Mesenchymal stem cell (in vitro differentiated cells and primary cell): ENCODE measurements around the gene ZWILCH.

Experiments
- DNase-seq: peaks from one replicate; pipeline ENCODE4 v3.0.0-alpha.2; 2013
- H2AFZ ChIP-seq: one replicate; pipeline ENCODE4 v1.6.1; 2013; ENCODE audit warnings: low read depth, mild to moderate bottlenecking, control low read depth, inconsistent platforms, low read length, moderate library complexity
- H2AK5ac ChIP-seq: 2 replicates; pipeline ENCODE4 v1.6.1; 2013; ENCODE audit warnings: low read length, moderate library complexity, mild to moderate bottlenecking, inconsistent platforms; ENCODE audit not compliant: severe bottlenecking
- H2BK120ac ChIP-seq: one replicate; pipeline ENCODE4 v1.6.1; 2013; ENCODE audit warnings: low read depth, mild to moderate bottlenecking, inconsistent platforms, low read length, moderate library complexity
- H2BK12ac ChIP-seq, 2 experiments: one replicate each; pipeline ENCODE4 v1.6.1; 2013; ENCODE audit warnings: inconsistent platforms in 2 of 2, low read length in 2 of 2, mild to moderate bottlenecking in 2 of 2, moderate library complexity in 2 of 2, control low read depth in 1 of 2
- H2BK15ac ChIP-seq: one replicate; pipeline ENCODE4 v1.6.1; 2013; ENCODE audit warnings: mild to moderate bottlenecking, low read depth, inconsistent platforms; ENCODE audit not compliant: poor library complexity, severe bottlenecking
- H2BK5ac ChIP-seq: 2 replicates; pipeline ENCODE4 v1.6.1; 2013; ENCODE audit warnings: low read depth, mild to moderate bottlenecking, low read length, control low read depth, inconsistent platforms; ENCODE audit not compliant: poor library complexity, severe bottlenecking
- H3K14ac ChIP-seq, 2 experiments: one replicate each; pipeline ENCODE4 v1.6.1; 2013; ENCODE audit warnings: inconsistent platforms in 2 of 2, low read length in 2 of 2, control low read depth in 1 of 2, mild to moderate bottlenecking in 1 of 2, moderate library complexity in 1 of 2
- H3K18ac ChIP-seq, 2 experiments: one replicate each; pipeline ENCODE4 v1.6.1; 2013; ENCODE audit warnings: inconsistent platforms in 2 of 2, low read length in 2 of 2, control low read depth in 1 of 2, low read depth in 1 of 2, mild to moderate bottlenecking in 1 of 2
- H3K23ac ChIP-seq, 2 experiments: one replicate each; pipeline ENCODE4 v1.6.1; 2013; ENCODE audit warnings: inconsistent platforms in 2 of 2, low read length in 2 of 2, mild to moderate bottlenecking in 2 of 2, moderate library complexity in 2 of 2, control low read depth in 1 of 2
- H3K27ac ChIP-seq: 2 replicates; pipeline ENCODE4 v1.5.1; 2013; ENCODE audit warnings: mild to moderate bottlenecking, moderate library complexity, low read length, control low read depth, inconsistent platforms; ENCODE audit not compliant: poor library complexity, severe bottlenecking
- H3K27me3 ChIP-seq, 2 experiments: 2 replicates each; pipeline versions ENCODE4 v1.6.1 to v1.7.0; 2013; ENCODE audit warnings: low read length in 2 of 2, mild to moderate bottlenecking in 2 of 2, moderate library complexity in 2 of 2, control low read depth in 1 of 2, inconsistent platforms in 1 of 2; ENCODE audit not compliant: control insufficient read depth in 1 of 2, insufficient read depth in 1 of 2
- H3K36me3 ChIP-seq, 2 experiments: 2 replicates each; pipeline versions ENCODE4 v1.6.1 to v1.7.0; 2013; ENCODE audit warnings: low read length in 2 of 2, control low read depth in 1 of 2, inconsistent platforms in 1 of 2, low read depth in 1 of 2, mild to moderate bottlenecking in 1 of 2; ENCODE audit not compliant: insufficient read depth in 2 of 2, control insufficient read depth in 1 of 2
- H3K4ac ChIP-seq, 2 experiments: one replicate each; pipeline ENCODE4 v1.6.1; 2013; ENCODE audit warnings: inconsistent platforms in 2 of 2, low read length in 2 of 2, mild to moderate bottlenecking in 2 of 2, moderate library complexity in 2 of 2, control low read depth in 1 of 2, low read depth in 1 of 2
- H3K4me1 ChIP-seq: 2 replicates; pipeline ENCODE4 v1.6.1; 2013; ENCODE audit warnings: low read depth, low read length, control low read depth; ENCODE audit not compliant: control insufficient read depth, insufficient read depth
- H3K4me2 ChIP-seq: 2 replicates; pipeline ENCODE4 v1.6.1; 2013; ENCODE audit warnings: low read length, mild to moderate bottlenecking, inconsistent platforms; ENCODE audit not compliant: poor library complexity, severe bottlenecking
- H3K4me3 ChIP-seq, 2 experiments: 2 replicates each; pipeline versions ENCODE4 v1.5.1 to v1.7.0; 2013; ENCODE audit warnings: low read length in 2 of 2, mild to moderate bottlenecking in 2 of 2, control low read depth in 1 of 2, low read depth in 1 of 2; ENCODE audit not compliant: insufficient read depth in 1 of 2
- H3K79me1 ChIP-seq: replicated peaks from 2 replicates; pipeline ENCODE4 v1.6.1; 2013; ENCODE audit warnings: mild to moderate bottlenecking, control low read depth, low read length, inconsistent platforms; ENCODE audit not compliant: poor library complexity, severe bottlenecking
- H3K9ac ChIP-seq: 2 replicates; pipeline ENCODE4 v1.7.0; 2013; ENCODE audit warnings: mild to moderate bottlenecking, low read length, moderate library complexity
- H3K9me3 ChIP-seq: 2 replicates; pipeline ENCODE4 v1.7.0; 2013; ENCODE audit warnings: mild to moderate bottlenecking, low read length; ENCODE audit not compliant: control insufficient read depth
- H4K8ac ChIP-seq: one replicate; pipeline ENCODE4 v1.6.1; 2013; ENCODE audit warnings: inconsistent platforms, mild to moderate bottlenecking, low read length, moderate library complexity
- H4K91ac ChIP-seq: one replicate; pipeline ENCODE4 v1.6.1; 2013; ENCODE audit warnings: mild to moderate bottlenecking, low read length, inconsistent platforms
- WGBS: methylation state at CpG from one replicate; pipeline ENCODE4 v1.1.7; 2013; ENCODE audit warnings: mixed read lengths; 5-methylcytosine and 5-hydroxymethylcytosine counted together

Gene ZWILCH

DNA sequence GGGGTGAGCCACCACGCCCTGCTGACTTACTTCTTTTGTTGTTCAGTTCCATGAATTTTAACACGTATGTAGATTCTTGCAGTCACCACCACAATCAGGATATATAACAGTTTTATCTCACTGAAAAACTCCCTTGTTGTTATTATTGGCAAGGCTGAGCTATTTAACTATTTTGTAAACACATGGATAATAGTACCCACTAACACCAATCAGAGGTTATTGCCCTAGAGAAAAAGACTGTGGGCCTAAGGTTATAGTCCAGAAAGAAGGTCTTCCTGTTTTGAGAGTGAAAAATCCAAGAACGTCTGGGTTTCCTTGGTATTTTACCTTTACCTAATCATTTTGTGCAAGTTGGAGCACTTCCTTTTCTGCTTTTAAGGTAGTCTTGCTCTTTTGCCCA is 9.5 kb downstream of the ZWILCH start:
- H2BK120ac ChIP-seq: no peak overlapping the region
- H3K4me1 ChIP-seq: peaks cover 3% of the 10 kb centered on the region
- WGBS: 97% methylated on average over 2 of the region's 3 CpGs
- no peak overlapping the region for H2BK15ac ChIP-seq
- no peak overlapping the region for H2AFZ ChIP-seq
- H2AK5ac ChIP-seq: no peak overlapping the region
- H3K23ac ChIP-seq: no peak overlapping the region
- no peak overlapping the region for H2BK5ac ChIP-seq
- no peak for DNase-seq
- H2BK12ac ChIP-seq: no peak overlapping the region
- no peak overlapping the region for H3K27ac ChIP-seq
- H3K18ac ChIP-seq: no peak overlapping the region
- no peaks in the 10 kb centered on the region for H3K9me3 ChIP-seq
- no peak overlapping the region for H4K8ac ChIP-seq
- no peak overlapping the region for H3K4ac ChIP-seq
- no peak overlapping the region for H3K4me2 ChIP-seq
- H3K27me3 ChIP-seq: no peaks in the 10 kb centered on the region
- no peak overlapping the region for H3K14ac ChIP-seq
- H3K36me3 ChIP-seq: peaks cover 15 to 44% of the 10 kb centered on the region in 2 experiments
- peaks cover 21% of the 10 kb centered on the region for H3K79me1 ChIP-seq
- H3K4me3 ChIP-seq: no peak overlapping the region
- no peak overlapping the region for H4K91ac ChIP-seq
- no peak overlapping the region for H3K9ac ChIP-seq

DNA sequence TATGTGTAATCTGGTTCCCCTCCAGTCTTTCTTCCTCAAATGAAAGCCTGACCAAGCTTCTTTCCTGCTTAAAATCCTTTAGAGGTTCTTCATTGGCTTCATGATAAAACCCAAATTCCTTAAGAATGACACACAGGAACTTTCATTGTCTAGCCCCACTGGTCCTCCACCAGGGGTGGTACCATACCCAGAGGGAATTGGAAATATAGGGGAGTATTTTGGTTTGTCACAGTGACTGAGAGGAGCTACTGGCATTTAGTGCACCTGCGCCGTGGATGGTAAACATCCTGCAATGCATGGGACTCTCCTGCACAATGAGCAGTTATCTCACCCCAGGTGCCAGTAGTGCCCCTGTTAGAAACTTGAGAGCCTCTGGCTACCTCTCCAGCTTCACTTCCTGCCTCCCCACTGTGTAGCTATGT is 10.8 kb downstream of the ZWILCH start:
- no peak overlapping the region for H4K8ac ChIP-seq
- H3K4me2 ChIP-seq: no peak overlapping the region
- no peaks in the 10 kb centered on the region for H3K9me3 ChIP-seq
- H3K79me1 ChIP-seq: peaks cover 18% of the 10 kb centered on the region
- no peak overlapping the region for H2BK5ac ChIP-seq
- no peak overlapping the region for H2BK15ac ChIP-seq
- DNase-seq: no peak
- no peak overlapping the region for H2BK12ac ChIP-seq
- H3K36me3 ChIP-seq: peaks cover 18 to 42% of the 10 kb centered on the region in 2 experiments
- H3K4ac ChIP-seq: no peak overlapping the region
- no peak overlapping the region for H3K4me3 ChIP-seq
- 89% methylated on average over 2 of the region's 2 CpGs for WGBS
- no peak overlapping the region for H2AK5ac ChIP-seq
- no peak overlapping the region for H3K14ac ChIP-seq
- H3K23ac ChIP-seq: no peak overlapping the region
- no peak overlapping the region for H3K18ac ChIP-seq
- H3K27me3 ChIP-seq: no peaks in the 10 kb centered on the region
- H3K27ac ChIP-seq: no peak overlapping the region
- peaks cover 3% of the 10 kb centered on the region for H3K4me1 ChIP-seq
- H4K91ac ChIP-seq: no peak overlapping the region
- H2AFZ ChIP-seq: no peak overlapping the region
- H2BK120ac ChIP-seq: no peak overlapping the region
- H3K9ac ChIP-seq: no peak overlapping the region

DNA sequence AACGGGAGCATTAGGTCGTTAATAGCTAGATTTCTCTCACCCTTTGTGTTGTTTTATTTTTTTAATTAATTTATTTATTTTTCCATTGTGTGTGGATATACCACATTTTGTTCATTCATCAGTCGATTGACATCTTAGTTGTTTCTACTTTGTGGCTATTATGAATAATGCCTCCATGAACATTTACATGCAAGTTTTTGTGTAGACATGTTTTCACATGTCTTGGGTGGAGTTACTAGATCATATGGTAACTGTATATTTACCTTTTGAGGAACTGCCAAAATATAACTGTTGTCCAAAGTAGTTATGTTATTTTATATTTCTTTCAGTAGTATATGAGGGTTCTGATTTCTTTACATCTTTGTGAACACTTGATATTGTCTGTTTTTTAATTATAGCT is 18.8 kb downstream of the ZWILCH start:
- H3K79me1 ChIP-seq: peaks cover 7% of the 10 kb centered on the region
- WGBS: 100% methylated on average over 1 of the region's 3 CpGs
- DNase-seq: no peak

DNA sequence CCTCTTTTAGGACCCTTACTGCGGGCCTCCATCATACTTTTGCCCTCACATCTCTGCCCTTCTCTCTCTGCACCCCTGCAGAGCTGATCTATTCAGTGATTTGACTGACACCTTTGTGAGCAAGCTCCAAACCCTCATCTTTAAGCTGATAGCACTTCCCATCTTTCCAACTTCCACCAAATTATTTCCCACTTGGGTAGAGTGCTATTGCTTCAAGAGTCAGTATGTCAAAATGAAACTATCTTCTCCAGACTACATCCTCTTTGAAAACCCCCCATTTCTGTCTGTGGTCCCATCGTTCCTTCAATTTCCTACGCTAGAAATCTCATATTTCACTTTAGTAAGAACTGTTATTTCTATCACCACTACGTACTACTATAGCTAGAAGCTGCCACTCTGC is 19.7 kb downstream of the ZWILCH start:
- Histone ChIP-seq H3K23ac (no peak overlapping the region), H4K91ac (no peak overlapping the region), H2BK120ac (no peak overlapping the region), H2AK5ac (no peak overlapping the region), H3K14ac (no peak overlapping the region), H3K36me3 (peaks cover 12 to 59% of the 10 kb centered on the region in 2 experiments), H3K27ac (no peak overlapping the region), H3K27me3 (no peaks in the 10 kb centered on the region), H3K4me2 (no peak overlapping the region), H3K4ac (no peak overlapping the region), H3K9ac (no peak overlapping the region), H3K9me3 (no peaks in the 10 kb centered on the region), H2BK12ac (no peak overlapping the region), H3K4me3 (no peak overlapping the region), H3K18ac (no peak overlapping the region), H2BK5ac (no peak overlapping the region), H3K4me1 (no peaks in the 10 kb centered on the region), H2BK15ac (no peak overlapping the region), H2AFZ (no peak overlapping the region), H4K8ac (no peak overlapping the region), H3K79me1 (peaks cover 7% of the 10 kb centered on the region)
- WGBS: 98% methylated on average over 4 of the region's 4 CpGs
- DNase-seq: no peak

More for the DNA sequence above, 18.8 kb downstream of the ZWILCH start:
- Histone ChIP-seq H4K8ac (no peak overlapping the region), H3K4ac (no peak overlapping the region), H3K36me3 (peaks cover 12 to 56% of the 10 kb centered on the region in 2 experiments), H2AFZ (no peak overlapping the region), H3K23ac (no peak overlapping the region), H2AK5ac (no peak overlapping the region), H3K27ac (no peak overlapping the region), H3K14ac (no peak overlapping the region), H3K18ac (no peak overlapping the region), H2BK5ac (no peak overlapping the region), H3K9ac (no peak overlapping the region), H3K27me3 (no peaks in the 10 kb centered on the region), H3K9me3 (no peaks in the 10 kb centered on the region), H2BK120ac (no peak overlapping the region), H2BK12ac (no peak overlapping the region), H4K91ac (no peak overlapping the region), H3K4me2 (no peak overlapping the region), H3K4me1 (no peaks in the 10 kb centered on the region), H2BK15ac (no peak overlapping the region), H3K4me3 (no peak overlapping the region)
